Measurements from ENCODE around the gene SRD5A3.

Gene SRD5A3

DNA sequence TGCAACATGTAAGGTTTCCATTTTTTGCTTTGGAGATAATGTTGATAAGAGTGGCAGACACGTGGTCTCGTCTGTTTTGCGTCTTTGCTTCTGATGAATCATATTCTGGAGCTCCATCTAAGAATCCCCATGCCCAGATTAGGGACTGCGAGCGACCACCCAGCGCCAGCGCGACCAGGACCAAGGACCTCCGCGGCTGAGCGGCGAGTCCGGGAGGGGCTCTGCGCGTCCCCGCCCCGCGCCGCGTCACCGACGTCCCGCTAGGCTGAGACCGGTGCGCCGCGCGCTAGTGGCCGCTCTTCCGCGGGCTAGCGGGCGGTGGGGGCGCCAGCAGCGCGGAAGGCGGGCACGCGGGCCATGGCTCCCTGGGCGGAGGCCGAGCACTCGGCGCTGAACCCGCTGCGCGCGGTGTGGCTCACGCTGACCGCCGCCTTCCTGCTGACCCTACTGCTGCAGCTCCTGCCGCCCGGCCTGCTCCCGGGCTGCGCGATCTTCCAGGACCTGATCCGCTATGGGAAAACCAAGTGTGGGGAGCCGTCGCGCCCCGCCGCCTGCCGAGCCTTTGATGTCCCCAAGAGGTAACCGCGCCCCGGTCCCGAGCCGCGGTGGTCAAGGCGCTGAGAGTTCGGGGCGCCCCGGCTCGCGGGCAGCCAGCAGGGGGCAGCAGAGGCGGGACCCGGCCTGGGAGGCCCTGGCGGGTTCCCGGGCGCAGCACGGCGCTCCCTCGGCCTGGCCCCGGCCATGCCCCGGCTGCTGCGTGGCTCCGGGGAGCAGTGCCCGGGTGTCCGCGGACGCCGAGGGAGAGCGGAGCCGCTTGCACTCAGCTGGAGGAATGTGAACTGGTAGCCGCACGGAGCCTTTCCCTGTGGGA lies at the start of gene SRD5A3:
SRD5A3 (plus strand) TSS at position 263 of the 871 bp plus-strand sequence; CDS start at position 358, 95 bp downstream.
- peak; percentile 72 for DNase-seq

DNA sequence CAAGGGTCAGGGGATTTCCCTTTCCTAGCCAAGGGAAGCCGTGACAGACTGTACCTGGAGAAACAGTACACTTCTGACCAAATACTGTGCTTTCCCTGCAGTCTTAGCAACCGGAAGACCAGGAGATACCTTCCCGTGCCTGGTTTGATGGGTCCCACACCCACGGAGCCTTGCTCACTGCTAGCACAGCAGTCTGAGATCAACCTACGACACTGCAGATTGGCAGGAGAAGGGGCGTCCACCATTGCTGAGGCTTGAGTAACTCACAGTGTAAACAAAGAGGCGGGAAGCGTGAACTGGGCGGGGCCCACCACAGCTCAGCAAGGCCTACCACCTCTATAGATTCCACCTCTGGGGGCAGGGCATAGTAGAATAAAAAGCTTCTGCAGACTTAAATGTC lies 48.7 kb upstream of the SRD5A3 start:
- no peak for DNase-seq

DNA sequence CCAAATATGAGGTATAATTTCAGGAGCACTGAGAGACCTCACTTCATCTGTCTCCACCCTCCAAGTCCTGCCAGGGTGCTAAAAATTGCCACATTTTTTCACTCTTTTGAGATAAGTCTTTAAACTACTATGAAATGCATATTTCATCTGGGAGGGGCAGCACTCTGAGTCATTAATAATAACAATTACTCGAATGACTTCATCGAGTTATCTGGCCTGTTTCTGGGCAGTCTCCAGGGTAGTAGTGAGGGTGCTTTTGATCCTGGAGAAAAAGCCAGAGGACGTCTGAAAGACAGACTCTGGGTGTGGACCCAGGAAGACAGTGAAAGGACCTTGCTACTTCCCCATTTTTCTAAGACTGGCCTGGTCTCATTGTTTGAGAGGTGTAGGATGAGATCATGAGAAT lies 42.3 kb upstream of the SRD5A3 start:
- DNase-seq, result peak; percentile 24

DNA sequence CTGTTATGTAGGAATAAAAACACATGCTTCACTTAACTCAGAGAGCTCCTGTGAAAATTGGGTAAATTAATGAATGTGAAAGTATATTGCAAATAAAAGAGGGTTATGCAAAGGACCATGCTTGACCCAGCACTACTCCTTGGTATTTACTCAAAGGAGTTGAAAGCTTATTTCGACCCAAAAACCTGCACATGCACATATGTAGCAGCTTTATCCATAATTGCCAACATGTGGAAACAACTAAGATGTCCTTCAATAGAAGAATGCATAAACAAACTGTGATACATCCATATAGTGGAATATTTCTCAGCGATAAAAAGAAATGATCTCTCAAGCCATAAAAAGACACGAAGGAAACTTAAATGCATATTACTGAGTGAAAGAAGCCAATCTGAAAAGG lies 41.7 kb upstream of the SRD5A3 start:
- no peak for DNase-seq

DNA sequence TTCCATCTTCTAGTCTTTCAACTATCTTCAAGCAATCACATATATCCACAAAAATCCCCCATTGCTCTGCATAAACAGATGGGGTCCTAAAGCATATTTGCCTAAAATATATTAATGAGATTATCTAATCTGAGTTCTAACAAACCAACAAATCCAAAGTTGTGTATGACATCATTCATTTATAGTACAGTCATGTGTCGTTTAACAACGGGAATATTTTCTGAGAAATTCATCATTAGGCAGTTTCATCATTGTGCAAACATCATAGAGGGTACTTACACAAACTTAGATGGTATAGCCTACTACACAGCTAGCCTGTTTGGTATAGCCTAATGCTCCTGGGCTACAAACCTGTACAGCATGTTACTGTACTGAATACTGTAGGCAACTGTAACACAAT lies 38.0 kb upstream of the SRD5A3 start:
- DNase-seq, result no peak

DNA sequence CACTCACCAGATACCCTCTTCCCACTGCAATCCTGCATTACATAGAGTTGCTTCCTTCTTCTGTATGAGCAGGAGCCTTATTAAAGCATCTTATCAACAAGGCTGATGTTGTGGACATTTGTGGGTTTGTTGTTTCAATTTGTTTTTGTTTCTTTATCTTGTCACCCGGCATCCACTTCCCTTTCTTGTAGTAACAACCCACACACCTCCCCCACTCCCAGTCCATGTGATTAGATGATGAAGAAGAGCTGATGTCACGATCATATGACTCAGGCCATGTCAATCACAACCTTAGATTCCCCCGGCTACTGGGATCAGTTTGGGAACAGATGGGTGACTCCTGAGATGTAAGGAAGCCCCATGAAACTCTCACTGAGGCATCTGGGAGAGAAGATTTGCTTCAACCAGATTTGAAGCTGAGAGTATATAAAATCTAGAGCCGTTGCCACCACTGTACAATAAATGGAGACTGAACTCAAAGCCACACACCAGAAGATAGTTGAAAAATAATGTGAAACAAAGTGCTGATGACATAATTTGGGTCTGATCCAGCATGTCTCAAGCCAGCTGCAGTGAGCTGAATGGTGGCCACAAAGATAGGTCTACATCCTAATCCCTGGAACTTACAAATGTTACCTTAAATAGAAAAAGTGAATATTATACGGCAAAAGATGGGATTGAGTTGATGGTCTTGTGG lies 34.1 kb upstream of the SRD5A3 start:
- no peak for DNase-seq

DNA sequence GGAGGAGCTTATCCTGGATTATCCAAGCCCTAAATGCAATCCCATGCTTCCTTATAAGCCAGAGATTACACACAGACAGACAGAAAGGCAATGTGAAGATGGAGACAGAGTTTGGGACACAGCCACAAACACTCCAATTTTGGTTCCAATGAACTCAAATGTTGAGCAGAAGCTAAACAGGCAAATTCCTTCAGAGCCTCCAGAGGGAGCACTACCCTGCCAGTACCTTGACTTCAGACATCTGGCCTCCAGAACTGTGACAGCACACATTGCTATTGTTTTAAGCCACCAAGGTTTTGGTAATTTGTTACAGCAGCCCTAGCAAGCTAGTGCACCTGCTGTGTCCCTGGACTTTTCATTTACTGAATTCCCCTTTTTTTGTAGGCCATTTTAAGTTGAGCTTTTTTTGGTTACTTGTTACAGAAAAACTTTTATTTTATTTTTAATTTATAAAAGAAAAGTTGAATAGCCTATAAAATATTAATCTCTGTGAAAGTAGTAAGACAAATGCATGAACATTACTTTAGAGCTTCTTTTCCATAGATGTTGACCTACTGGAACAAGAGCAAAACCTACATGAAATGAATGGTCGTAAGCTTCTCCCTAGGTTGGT lies 33.4 kb upstream of the SRD5A3 start:
- DNase-seq, result peak; percentile 38

DNA sequence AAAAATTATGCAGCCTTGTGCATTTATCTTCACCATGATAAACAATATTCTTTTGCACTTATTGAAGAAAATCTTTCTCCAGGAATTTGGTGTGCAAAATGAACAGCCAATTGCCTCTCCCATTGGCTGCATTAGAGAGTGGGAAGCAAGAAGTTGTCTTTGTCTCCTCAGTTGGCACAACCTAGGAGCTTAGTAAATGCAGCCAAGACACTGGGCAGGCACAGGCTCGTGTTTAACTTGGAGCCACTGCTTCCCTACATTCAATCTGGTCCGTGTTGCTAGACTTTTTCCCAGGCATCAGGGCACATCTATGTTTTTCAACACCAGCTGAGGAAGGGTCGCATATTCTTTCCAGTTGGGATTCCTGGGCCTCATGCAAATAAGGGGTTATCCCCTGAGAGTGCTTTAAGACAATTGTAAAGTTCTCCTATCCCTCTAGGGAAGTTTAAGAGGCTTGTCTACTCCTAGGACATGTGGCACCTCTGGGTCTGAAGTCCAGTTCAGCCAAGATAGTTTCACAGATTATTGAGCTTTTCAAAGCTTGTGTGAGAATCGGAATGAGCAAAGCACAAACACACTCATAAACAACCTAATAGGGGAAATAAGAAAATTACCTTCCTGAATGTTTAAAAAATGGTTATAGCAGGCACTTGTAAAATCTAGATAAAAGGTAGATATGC lies 31.8 kb upstream of the SRD5A3 start:
- DNase-seq, result no peak

DNA sequence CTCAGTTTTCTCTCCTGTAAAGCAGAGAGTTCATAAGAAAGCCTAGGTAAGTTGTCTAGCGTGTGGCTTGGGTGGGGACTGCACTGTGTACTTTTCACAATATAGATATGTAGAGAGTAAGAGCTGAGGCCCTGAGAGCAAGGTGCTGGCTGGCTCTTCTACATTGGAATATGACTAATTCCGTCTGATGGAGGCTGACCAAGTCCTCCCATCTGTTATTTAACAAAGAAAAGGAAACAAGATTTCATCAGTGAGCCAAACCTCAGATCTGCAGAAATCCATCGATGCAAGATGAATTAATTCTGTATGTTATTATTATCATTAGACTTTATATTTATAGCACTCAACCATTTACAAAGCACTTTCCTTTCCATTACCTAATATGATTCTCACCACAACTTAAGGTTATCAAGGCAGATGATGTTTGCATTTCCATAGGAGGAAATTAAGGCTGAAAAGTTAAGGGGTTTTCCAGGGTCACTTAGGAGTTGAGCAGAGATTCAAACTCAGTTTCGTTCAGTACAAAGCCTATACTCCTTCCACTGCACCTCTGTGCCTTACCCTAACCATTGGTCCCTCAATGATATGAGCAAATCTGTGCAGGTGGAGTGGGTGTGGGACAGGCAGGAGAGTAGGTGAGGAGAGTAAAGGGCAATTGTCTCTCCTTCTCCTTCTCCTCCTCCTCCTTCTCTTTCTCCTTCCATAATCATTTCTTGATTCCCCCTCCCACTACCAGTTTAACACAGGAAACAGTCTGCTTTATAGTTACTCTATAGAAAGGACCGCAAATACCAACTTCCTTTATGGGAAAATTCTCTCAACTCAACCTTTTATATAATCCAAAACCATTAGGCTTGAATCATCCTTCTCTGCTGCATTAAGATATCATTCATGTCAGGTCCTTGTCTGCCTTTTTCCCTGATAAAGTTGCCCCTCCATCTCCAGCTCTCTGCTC lies 27.6 kb upstream of the SRD5A3 start:
- no peak for DNase-seq

DNA sequence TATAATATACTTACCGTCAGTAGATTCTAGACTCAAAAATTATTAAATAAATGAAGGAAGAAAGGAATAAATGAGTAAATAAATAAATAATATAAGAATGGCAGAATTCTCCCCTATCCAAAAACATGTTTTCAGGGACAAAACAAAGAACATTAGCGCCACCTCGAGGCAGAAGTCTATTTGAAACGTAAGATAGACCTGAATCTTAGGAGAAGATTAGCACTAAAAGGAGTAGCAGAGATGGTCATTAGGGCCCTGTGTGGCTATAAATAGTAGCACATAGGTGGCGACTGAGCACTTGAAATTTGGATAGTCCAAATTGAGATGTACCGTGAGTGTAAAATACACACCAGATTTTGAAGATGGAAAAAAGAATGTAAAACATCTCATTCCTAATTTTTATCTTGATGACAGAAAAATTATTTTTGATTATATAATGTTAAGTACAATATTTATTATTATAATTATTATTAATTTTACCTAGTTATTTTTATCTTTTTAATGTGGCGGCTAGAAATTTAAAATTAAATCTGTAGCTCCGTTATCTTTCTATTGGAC lies 24.3 kb upstream of the SRD5A3 start:
- DNase-seq, result peak; percentile 75

DNA sequence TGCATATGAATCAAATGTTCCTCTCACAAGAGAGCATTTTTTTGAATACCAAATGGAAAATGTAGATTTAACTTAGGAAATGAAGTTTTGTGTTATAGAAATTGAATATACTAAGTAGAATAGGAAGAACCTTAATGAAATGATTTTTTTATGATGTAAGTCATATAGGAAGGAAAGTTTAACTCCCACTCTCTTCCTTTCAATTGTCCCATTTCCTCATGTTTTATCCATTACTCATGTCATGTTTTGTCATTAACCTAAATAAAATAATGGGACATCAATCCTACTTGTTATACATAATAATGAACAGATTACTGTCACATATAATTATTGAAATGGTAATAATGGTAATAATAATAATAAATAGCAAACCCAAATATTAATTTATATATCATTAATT lies 22.7 kb upstream of the SRD5A3 start:
- no peak for DNase-seq

DNA sequence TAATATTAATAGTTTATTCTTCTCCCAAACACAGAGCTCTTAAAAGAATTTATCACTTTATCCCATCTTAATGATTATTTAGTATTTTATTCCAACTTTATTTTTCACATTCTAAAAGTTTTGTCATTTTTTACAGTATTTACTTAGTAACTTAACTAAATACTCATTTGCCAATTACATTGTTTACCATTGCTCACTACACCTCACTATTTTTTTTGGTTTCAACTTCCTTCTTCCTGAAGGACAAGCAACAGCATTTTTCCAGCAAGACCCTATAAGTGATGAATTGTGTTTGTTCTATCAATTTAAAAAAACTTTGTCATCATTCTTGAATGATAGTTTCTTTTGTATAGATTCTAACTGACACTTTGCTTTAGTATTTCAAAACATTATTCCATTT lies 19.4 kb upstream of the SRD5A3 start:
- no peak for DNase-seq

DNA sequence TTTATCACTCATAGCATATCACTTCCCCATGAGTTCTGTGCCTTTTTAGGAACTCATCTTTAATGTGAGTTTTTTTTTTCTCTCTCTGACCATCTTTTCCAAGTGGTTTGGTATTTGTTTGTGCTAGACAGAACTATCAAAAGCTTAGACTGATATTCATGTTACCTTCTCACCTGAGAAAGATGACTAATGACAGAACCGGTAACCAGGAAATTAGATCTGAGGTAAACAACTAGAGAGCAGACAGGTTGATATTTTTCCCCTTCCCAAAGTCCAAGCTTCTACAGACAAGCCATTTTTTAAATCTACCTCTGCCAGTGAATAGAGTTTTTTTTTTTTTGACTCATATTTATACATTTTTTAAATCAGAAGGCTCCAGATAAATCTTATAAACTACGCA lies 17.0 kb upstream of the SRD5A3 start:
- no peak for DNase-seq

DNA sequence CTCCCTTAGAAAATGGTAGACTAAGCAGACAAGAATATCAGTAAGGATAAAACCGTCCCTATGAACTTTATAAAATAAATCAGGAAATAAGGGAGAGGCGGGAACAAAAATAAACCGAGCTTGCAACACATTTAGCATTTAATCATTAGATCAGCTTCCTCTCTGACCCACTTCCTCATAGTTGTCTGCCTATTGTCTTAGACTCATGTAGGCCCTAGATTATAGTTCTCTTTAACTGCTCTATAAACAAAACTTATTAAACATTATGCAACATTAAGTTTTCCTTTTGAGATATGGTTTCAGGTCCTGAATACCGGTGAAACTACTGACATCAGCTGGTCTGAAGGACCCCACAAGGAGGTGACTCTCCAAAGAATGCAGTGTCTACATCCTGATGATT lies 15.8 kb upstream of the SRD5A3 start:
- DNase-seq, result no peak

DNA sequence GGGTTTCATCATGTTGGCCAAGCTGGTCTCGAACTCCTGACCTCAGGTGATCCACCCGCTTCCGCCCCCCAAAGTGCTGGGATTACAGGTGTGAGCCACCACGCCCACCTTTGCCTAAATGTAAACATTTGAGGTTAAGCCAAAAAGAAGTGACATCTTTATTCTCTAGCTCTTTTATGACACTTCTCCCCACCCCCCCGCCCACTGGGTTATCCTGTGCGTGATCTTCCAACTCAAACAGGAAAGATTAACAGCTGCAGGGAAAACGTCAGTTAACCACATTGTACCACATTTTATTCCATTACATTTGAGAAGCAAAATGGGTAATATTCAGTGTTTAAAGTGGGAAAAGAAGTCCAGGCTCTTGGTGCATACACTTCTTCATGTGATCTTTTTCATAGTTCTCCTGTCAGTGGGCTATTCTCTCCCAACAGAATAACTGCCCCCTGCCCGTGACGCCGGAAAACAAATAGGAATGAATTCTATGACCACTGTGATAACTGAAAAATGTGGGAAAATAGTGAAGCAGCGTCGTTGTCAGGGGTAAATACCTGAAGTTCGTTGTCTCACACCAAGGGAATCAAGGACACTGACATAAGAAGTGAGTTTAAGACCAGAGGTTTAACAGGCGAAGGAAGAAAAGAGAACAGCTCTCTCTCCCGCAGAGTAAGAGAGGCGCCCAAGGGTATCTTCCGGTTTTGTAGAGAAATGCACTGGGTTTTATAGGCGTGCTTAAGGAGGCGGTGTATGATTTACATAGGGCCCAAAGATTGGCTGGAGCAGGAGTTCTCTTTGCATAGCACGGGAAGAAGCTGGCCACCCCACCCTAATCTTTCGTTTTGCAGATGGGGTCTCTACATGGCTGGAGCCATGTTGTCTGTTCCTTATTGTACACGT lies 9.7 kb upstream of the SRD5A3 start:
- no peak for DNase-seq

DNA sequence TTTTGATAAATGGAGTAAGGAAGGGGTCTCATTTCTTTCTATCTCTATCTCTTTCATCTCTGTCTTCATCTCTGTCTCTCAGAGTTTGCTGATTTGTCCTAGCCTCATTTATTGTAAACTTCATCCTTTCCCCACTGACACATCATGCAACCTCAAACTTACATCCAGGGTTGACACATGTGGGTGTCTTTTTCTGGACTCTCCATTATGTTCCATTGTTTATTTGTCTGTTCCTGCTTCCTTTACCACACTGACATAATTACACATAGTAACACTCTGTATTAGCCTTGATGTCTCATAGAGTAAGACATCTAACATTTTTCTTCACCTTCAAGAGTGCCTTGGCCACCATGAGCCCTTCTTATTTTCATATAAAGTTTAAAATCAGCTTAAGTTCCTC lies 8.1 kb upstream of the SRD5A3 start:
- no peak for DNase-seq

DNA sequence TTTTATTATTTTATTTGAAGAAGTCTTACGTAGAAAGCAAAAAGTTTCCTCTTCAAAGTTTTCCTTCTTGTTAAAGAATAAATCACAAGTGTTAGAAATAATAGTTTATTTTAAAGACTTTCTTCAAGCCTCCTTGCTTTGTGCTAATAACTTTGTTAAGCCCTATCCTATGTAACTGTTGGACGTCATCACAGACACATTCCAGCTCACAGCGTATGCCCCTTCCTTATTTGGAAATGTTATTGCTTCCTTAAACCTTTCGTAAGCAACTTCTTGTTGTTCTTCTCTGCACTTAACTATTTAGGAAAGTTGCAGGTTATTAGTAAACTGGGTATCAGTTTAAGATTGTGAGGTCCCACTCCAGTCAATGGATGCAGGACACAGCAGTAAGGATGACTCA lies 7.6 kb upstream of the SRD5A3 start:
- DNase-seq, result no peak

DNA sequence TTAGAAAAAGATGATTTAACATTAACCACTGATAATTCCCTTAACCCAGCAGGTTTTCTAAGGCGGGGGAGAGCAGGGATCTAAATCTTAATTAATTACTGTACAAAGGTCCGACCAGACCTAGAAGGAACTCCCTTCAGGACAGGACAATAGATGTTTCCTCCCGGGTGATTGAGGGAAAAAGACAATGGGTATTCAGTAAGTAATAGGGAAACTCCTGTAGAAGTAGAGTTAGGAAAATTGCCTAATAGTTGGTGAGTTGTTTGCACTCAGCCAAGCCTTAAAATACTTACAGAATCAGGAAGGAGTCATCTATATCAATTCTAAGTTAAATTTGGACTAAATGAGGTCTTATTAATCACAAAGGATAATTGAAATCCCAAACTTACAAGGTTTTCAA lies 5.8 kb upstream of the SRD5A3 start:
- no peak for DNase-seq

DNA sequence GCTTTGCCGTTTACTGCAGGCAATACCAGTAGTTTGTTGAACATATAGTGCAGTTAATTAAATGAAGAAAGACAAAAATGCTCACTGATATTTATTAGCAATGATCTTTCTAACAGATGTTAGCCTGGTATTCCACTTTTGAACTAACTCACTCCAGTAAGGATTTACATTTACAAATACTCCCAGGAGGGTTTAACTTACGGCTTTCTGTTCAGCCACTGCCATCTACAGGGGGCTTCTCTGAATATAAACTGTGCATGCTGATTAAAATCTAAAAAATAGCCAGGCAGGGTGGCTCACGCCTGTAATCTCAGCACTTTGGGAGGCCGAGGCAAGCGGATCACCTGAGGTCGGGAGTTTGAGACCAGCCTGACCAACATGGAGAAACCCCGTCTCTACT lies 2.2 kb upstream of the SRD5A3 start:
- no peak for DNase-seq

DNA sequence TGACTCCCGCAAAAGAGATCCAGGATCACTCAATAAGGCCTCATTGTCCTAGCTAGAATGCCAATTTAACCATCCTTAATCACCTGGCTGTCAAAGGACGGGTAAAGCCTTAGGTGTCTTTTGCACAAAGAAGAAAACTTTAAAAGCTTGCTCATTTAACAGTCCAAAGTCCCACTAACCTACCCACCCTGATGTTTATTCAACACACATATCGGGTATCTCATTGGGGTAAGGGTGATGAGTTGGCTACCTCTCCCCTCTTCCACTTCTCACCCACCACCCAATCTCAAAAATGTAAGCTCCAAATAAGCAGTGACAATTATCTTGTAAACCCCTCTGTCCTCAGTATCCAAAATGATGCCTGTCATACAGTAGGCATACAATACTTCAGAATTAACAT lies 988 bp upstream of the SRD5A3 start:
- no peak for DNase-seq

DNA sequence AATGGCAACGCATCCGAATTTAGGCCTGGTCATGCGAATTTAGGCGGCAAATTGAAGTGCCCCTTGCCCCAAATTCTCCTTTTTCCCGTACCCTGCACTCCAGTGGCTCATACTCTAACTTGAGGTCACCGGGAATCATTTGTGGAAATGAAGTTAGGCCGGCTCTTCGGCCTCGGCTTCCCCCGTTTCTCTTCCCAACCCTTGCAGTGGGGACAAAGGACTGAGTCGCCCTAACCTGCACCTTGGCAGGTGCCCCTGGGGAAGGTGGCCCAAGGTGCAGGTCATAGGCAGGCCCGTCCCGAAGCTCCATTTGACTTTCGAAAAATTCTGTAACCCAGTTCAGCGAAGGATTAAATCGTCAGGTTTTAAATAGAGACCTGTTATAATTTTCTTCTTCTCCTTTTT lies 811 bp downstream of the SRD5A3 start:
- no peak for DNase-seq

Measured in fibroblast of skin of right quadriceps (primary cell).